ENCODE data around the gene ASTN2.

The ASTN2 gene

GRCh38 chr9:116797276-116797675 lies 617.6 kb downstream of the ASTN2 start:
- DNase-seq (ENCODE audit: low read depth): no peak

- DNase-seq (ENCODE audit: low read depth): no peak
Observed at GRCh38 chr9:116796669-116797068, 618.2 kb downstream of the ASTN2 start.

GRCh38 chr9:116795821-116796220 lies 619.0 kb downstream of the ASTN2 start:
- no peak for DNase-seq (ENCODE audit: low read depth)

GRCh38 chr9:116792271-116792670 lies 622.6 kb downstream of the ASTN2 start:
- DNase-seq (ENCODE audit: low read depth): no peak

GRCh38 chr9:116791326-116791725 lies 623.5 kb downstream of the ASTN2 start:
- DNase-seq (ENCODE audit: low read depth): no peak

- no peak for DNase-seq (ENCODE audit: low read depth)
Observed at GRCh38 chr9:116789081-116789480, 625.8 kb downstream of the ASTN2 start.

- DNase-seq (ENCODE audit: low read depth): no peak
Observed at GRCh38 chr9:116786737-116787136, 628.1 kb downstream of the ASTN2 start.

- DNase-seq (ENCODE audit: low read depth): no peak
Observed at GRCh38 chr9:116777116-116777515, 637.7 kb downstream of the ASTN2 start.

GRCh38 chr9:116774421-116775180 lies 640.3 kb downstream of the ASTN2 start:
- DNase-seq (ENCODE audit: low read depth): no peak

- no peak for DNase-seq (ENCODE audit: low read depth)
Observed at GRCh38 chr9:116767219-116767618, 647.6 kb downstream of the ASTN2 start.

- DNase-seq (ENCODE audit: low read depth): no peak
Observed at GRCh38 chr9:116765011-116765410, 649.8 kb downstream of the ASTN2 start.

- no peak for DNase-seq (ENCODE audit: low read depth)
Observed at GRCh38 chr9:116763770-116764169, 651.1 kb downstream of the ASTN2 start.

GRCh38 chr9:116760636-116761035 lies 654.2 kb downstream of the ASTN2 start:
- DNase-seq (ENCODE audit: low read depth): no peak

- DNase-seq (ENCODE audit: low read depth): no peak
Observed at GRCh38 chr9:116757030-116757429, 657.8 kb downstream of the ASTN2 start.

GRCh38 chr9:116753389-116753788 lies 661.5 kb downstream of the ASTN2 start:
- DNase-seq (ENCODE audit: low read depth): no peak

GRCh38 chr9:116750510-116750909 lies 664.3 kb downstream of the ASTN2 start:
- DNase-seq (ENCODE audit: low read depth): no peak

GRCh38 chr9:116749772-116750171 lies 665.1 kb downstream of the ASTN2 start:
- no peak for DNase-seq (ENCODE audit: low read depth)

- no peak for DNase-seq (ENCODE audit: low read depth)
Observed at GRCh38 chr9:116749176-116749575, 665.7 kb downstream of the ASTN2 start.

- no peak for DNase-seq (ENCODE audit: low read depth)
Observed at GRCh38 chr9:116741742-116742141, 673.1 kb downstream of the ASTN2 start.

- no peak for DNase-seq (ENCODE audit: low read depth)
Observed at GRCh38 chr9:116741086-116741740, 673.6 kb downstream of the ASTN2 start.

- peak; percentile 22 for DNase-seq (ENCODE audit: low read depth)
Observed at GRCh38 chr9:116737152-116737546, 677.7 kb downstream of the ASTN2 start.

- no peak for DNase-seq (ENCODE audit: low read depth)
Observed at GRCh38 chr9:116736399-116737151, 678.3 kb downstream of the ASTN2 start.
